ENCODE measurements around the gene R3HCC1L.

DNA sequence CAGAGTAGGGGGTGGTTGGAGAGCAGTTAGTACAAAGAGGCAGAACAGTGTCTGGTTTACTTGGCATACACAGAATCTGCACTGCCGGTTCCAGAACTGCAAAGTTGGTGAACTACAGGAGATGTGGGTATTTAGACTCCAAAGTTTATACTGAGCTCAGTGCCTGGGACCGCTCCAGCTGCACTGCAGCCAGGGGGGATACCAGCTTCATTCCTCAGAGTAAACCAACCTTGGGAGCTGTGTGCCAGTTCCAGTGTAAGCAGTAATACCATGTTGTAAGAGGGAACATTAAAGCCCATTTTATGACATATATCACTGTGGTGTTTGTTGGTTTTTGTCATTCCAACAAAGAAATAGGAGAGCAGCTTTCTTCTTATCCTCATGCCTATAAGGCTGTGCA, 110.1 kb downstream of the R3HCC1L start:
- no peak for TF ChIP-seq POLR2A (IDR thresholded peaks at IDR 0.05)
- TF ChIP-seq, protein P1, sequence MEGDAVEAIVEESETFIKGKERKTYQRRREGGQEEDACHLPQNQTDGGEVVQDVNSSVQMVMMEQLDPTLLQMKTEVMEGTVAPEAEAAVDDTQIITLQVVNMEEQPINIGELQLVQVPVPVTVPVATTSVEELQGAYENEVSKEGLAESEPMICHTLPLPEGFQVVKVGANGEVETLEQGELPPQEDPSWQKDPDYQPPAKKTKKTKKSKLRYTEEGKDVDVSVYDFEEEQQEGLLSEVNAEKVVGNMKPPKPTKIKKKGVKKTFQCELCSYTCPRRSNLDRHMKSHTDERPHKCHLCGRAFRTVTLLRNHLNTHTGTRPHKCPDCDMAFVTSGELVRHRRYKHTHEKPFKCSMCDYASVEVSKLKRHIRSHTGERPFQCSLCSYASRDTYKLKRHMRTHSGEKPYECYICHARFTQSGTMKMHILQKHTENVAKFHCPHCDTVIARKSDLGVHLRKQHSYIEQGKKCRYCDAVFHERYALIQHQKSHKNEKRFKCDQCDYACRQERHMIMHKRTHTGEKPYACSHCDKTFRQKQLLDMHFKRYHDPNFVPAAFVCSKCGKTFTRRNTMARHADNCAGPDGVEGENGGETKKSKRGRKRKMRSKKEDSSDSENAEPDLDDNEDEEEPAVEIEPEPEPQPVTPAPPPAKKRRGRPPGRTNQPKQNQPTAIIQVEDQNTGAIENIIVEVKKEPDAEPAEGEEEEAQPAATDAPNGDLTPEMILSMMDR (IDR thresholded peaks at IDR 0.05) = no peak
